HepG2 (cell line): ENCODE results near the gene JMJD6. TPM values are rescaled to one million over a fixed set of nuclear protein-coding genes. Genes with fewer than 3 reads are reported as not detected.
A peak's percentile ranks its signal among the peaks of the same experiment; 100 is the strongest.

Experiments used
- AHDC1 ChIP-seq: sonication (generic); formaldehyde crosslinking; IDR thresholded peaks from 2 replicates; pipeline ENCODE4 v1.5.1; 2020; ENCODE audit warnings: mild to moderate bottlenecking, missing genetic modification reagents, borderline replicate concordance
- CENPT ChIP-seq: sonication (generic); formaldehyde crosslinking; IDR thresholded peaks from 2 replicates; pipeline ENCODE4 v1.8.0; 2022; ENCODE audit warnings: low read depth, mild to moderate bottlenecking, moderate library complexity, missing genetic modification reagents
- ELF4 ChIP-seq: sonication (generic); formaldehyde crosslinking; IDR thresholded peaks from 2 replicates; pipeline ENCODE4 v1.5.0; 2020; ENCODE audit warnings: missing genetic modification reagents, mild to moderate bottlenecking, moderate library complexity, borderline replicate concordance
- HMGXB4 ChIP-seq, 2 experiments: sonication (generic) in 1 of 2; formaldehyde crosslinking in 1 of 2; IDR thresholded peaks; 2 replicates each; pipeline versions ENCODE4 v1.4.0 to v1.6.1; 2018 to 2020; ENCODE audit warnings: missing genetic modification reagents in 2 of 2, borderline replicate concordance in 1 of 2, low read depth in 1 of 2, mild to moderate bottlenecking in 1 of 2, missing biosample characterization in 1 of 2
- IRF1 ChIP-seq: sonication (generic); formaldehyde crosslinking; IDR thresholded peaks from 2 replicates; pipeline ENCODE4 v1.4.0; 2020; ENCODE audit warnings: low read depth, mild to moderate bottlenecking, missing genetic modification reagents
- MEF2D ChIP-seq: sonication (generic); formaldehyde crosslinking; IDR thresholded peaks from 2 replicates; pipeline ENCODE4 v1.5.1; 2020; ENCODE audit warnings: mild to moderate bottlenecking, missing genetic modification reagents
- MXD4 ChIP-seq: IDR thresholded peaks from 2 replicates; pipeline ENCODE4 v1.6.1; 2016; ENCODE audit warnings: mild to moderate bottlenecking, missing biosample characterization, missing genetic modification reagents
- NR2C2 ChIP-seq: sonication (generic); formaldehyde crosslinking; IDR thresholded peaks from 2 replicates; pipeline ENCODE4 v1.4.0; 2020; ENCODE audit warnings: missing genetic modification reagents, mild to moderate bottlenecking, moderate library complexity, borderline replicate concordance
- PHF8 ChIP-seq: sonication (generic); formaldehyde crosslinking; IDR thresholded peaks from 2 replicates; pipeline ENCODE4 v1.5.0; 2020; ENCODE audit warnings: missing genetic modification reagents
- SP5 ChIP-seq: IDR thresholded peaks from 2 replicates; pipeline ENCODE4 v1.6.1; 2016; ENCODE audit warnings: low read depth, borderline replicate concordance
- STAG1 ChIP-seq: sonication (generic); formaldehyde crosslinking; IDR thresholded peaks from 2 replicates; pipeline ENCODE4 v1.4.0; 2020; ENCODE audit warnings: missing genetic modification reagents
- TEAD3 ChIP-seq: optimal IDR thresholded peaks from 2 replicates; pipeline ENCODE3; 2016; ENCODE audit warnings: borderline replicate concordance
- THAP11 ChIP-seq: IDR thresholded peaks from 2 replicates; pipeline ENCODE4 v1.6.1; 2016; ENCODE audit warnings: missing biosample characterization, missing genetic modification reagents
- YY1 ChIP-seq: IDR thresholded peaks from 2 replicates; pipeline ENCODE4 v1.6.1; 2011; ENCODE audit warnings: low read length, low read depth, moderate library complexity, mild to moderate bottlenecking; ENCODE audit not compliant: insufficient read depth, insufficient replicate concordance
- ZNF367 ChIP-seq: sonication (generic); formaldehyde crosslinking; IDR thresholded peaks from 2 replicates; pipeline ENCODE4 v1.4.0; 2020; ENCODE audit warnings: missing genetic modification reagents, borderline replicate concordance
- ZNF432 ChIP-seq: sonication (generic); formaldehyde crosslinking; IDR thresholded peaks from 2 replicates; pipeline ENCODE4 v1.5.0; 2020; ENCODE audit warnings: missing genetic modification reagents, mild to moderate bottlenecking, borderline replicate concordance
- ZNF558 ChIP-seq: sonication (generic); formaldehyde crosslinking; IDR thresholded peaks from 2 replicates; pipeline ENCODE4 v1.9.0; 2022; ENCODE audit warnings: mild to moderate bottlenecking, missing genetic modification reagents, borderline replicate concordance
- ZNF563 ChIP-seq: sonication (generic); formaldehyde crosslinking; IDR thresholded peaks from 2 replicates; pipeline ENCODE4 v1.8.0; 2022; ENCODE audit warnings: mild to moderate bottlenecking, moderate library complexity, missing genetic modification reagents
- ZSCAN20 ChIP-seq: sonication (generic); formaldehyde crosslinking; IDR thresholded peaks from 2 replicates; pipeline ENCODE4 v1.4.0; 2020; ENCODE audit warnings: missing genetic modification reagents, mild to moderate bottlenecking, borderline replicate concordance
- ZSCAN9 ChIP-seq: IDR thresholded peaks from 2 replicates; pipeline ENCODE4 v1.6.1; 2016; ENCODE audit warnings: borderline replicate concordance
- polyA plus RNA-seq, 8 experiments: library from polyadenylated mRNA; depleted of rRNA in 3 of 8; stranded (reverse) in 7 of 8; unstranded in 1 of 8; fragments of >200 nt; fragmentation: Illumina TruSeq in 4 of 8; extraction: Trizol in 4 of 8; gene quantifications; 2 replicates each; pipeline versions ENCODE4 v1.2.1 to v1.2.3, GENCODE V29; 2011 to 2016; ENCODE audit warnings: low read depth in 4 of 8, missing spikeins in 1 of 8, mixed read lengths in 1 of 8; ENCODE audit not compliant: insufficient read depth in 1 of 8
- total RNA-seq, 5 experiments: library from RNA; depleted of rRNA; stranded (reverse); fragments of >200 nt; fragmentation: Illumina TruSeq; extraction: Trizol; gene quantifications; 2 replicates each; pipeline ENCODE4 v1.2.3, GENCODE V29; 2016; ENCODE audit warnings: low read depth in 1 of 5

The JMJD6 gene
- total and polyA plus RNA-seq, 2 of the 13 experiments (the other 11 are each of a cell fraction or from before 2014, with no cell fraction given), result 33.6 to 41.0 TPM

GRCh38 chr17:76681222-76682137 lies 44.9 kb downstream of the JMJD6 start (continued):
- TF ChIP-seq ZNF432 (no peak), CENPT (CRISPR knock-in tag) (no peak), MEF2D (CRISPR knock-in tag) (0 out of 2 replicates have a peak, but pooled peaks have one; percentile 19), STAG1 (CRISPR knock-in tag) (peak; percentile 88), TEAD3 (peak; percentile 22), ZNF558 (CRISPR knock-in tag) (no peak), AHDC1 (CRISPR knock-in tag) (no peak), PHF8 (CRISPR knock-in tag) (no peak), ELF4 (no peak), HMGXB4 (CRISPR knock-in tag; IDR thresholded peaks at IDR 0.05; ENCODE audit: borderline replicate concordance in 1 of 2, low read depth in 1 of 2) (peak; percentile 32 to 50; a peak in 2 of 4 replicates), MXD4 (CRISPR knock-in tag) (no peak), ZNF563 (CRISPR knock-in tag) (no peak), ZSCAN20 (no peak), YY1 (no peak), SP5 (no peak), THAP11 (CRISPR knock-in tag) (0 out of 2 replicates have a peak, but pooled peaks have one; percentile 36), ZNF367 (CRISPR knock-in tag) (no peak), NR2C2 (no peak), IRF1 (CRISPR knock-in tag) (no peak), ZSCAN9 (no peak)
